ENCODE data around the gene SELENOV.

Gene SELENOV

DNA sequence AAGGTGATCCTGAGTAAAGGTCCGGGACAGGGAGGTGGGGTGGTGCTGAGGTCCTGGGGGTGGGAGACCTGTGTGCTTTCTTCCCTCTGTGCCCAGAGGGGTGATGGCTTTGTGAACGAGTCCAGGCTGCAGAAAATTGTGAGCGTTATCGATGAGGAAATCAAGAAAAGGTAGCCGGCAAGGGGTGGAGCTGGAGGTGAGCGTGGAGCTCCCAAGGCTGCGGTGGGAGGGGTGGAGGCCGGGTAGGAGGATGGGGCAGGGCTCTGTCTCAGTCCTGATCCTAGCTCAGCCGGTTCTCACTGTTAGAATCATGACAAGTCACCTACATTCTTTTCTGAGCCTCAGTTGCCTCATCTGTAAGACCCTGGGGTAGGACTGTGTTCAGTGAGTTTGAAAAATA, 4.0 kb downstream of the SELENOV start:
- DNase-seq (ENCODE audit: low read depth in 1 of 2, low spot score in 1 of 2) = no peak

- DNase-seq (ENCODE audit: low read depth in 1 of 2, low spot score in 1 of 2) = no peak
Measured at GRCh38 chr19:39520541-39521484, 5.9 kb downstream of the SELENOV start.

DNA sequence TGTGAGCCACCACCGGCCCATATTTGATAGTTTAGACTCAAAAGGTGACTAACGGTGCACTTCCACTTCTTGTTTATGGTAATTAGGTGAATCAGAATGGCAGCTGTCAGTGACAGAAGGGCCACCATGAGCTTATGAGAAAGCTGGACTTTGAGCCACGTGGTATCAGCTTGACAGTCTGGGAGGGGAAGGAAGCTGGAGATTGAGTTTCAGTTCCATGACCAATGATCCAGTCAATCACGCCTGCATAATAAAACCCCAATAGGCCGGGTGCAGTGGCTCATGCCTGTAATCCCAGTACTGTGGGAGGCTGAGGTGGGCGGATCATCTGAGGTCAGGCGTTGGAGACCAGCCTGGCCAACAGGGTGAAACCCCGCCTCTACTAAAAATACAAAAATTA, 9.6 kb downstream of the SELENOV start:
- no peak for DNase-seq (ENCODE audit: low read depth in 1 of 2, low spot score in 1 of 2)

DNA sequence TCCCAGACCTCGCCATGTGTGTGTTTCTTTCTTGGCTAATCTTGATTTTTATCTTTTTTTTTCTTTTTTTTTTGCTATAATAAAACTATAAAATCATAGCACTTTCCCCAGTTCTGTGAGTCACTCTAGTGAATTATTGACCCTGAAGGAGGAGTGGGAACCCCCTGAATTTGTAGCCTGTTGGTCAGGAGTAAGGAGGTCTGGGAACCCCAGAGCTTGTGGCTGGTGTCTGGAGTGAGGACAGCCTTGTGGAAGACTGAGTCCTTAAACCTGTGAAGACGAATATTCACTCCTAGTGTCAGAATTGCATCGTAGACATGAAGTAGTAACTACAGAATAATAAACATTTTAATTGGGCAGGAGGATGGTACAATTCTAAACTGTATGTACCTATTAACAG, 10.3 kb downstream of the SELENOV start:
- DNase-seq (ENCODE audit: low read depth in 1 of 2, low spot score in 1 of 2) = no peak

DNA sequence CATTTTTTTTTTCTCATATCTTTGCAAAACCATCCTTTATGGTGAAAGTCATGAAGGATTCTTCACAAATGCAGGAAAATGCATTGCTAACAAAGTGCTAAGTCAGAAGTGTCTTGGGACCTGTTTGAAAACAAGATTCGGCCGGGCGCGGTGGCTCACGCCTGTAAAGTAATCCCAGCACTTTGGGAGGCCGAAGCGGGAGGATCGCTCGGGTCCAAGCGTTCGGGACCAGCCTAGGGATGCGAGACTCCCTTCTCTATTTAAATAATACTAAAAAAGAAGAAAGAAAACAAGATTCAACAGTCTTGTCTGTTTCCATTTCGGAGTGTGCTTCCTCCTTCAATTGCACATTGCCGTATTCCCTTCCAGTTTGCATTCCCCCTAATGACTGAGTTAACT, 16.9 kb downstream of the SELENOV start:
- DNase-seq (ENCODE audit: low read depth in 1 of 2, low spot score in 1 of 2) = no peak

DNA sequence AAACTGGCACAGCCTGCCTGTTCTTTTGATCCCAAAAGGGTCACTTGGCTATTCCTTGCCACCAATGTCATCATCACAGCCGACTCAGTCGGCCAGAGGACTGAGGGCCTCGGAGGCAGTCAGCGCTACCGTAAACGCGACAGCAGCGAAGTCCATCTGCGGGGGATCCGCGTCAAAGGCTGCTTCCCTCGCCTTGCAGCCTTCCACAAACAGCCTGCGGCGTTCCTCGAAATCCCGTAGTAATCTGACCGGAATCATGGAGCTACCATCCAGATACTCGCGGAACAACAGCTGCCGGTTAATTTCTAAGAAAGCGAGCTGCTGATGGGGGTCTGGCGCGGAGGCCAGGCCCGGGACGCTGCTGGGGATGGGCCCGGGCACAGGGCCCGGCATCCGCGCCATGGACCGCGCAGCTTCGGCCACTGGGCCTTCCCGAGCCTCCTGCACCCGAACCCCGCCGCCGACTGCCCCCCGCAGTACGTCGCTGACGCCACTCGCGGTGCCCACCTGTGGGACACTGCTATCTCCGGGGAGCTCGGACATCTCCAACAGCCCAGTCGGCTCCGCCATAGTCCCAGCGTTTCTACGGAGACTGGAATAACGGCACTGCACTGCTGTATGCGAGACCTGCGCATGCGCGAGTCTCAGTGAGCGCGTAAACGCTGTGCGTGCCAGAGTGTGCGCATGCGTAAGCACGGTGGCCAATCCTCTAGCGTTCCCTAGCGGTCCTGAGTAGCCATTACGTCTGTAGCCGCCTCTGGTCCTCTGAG, 17.5 kb downstream of the SELENOV start, which contains the start of gene EID2B:
TSS of gene EID2B (minus strand) at position 620 of the 770 bp plus-strand sequence. CDS start at position 570, 50 bp downstream.
- DNase-seq (ENCODE audit: low read depth in 1 of 2, low spot score in 1 of 2) = peak; percentile 87 to 89

DNA sequence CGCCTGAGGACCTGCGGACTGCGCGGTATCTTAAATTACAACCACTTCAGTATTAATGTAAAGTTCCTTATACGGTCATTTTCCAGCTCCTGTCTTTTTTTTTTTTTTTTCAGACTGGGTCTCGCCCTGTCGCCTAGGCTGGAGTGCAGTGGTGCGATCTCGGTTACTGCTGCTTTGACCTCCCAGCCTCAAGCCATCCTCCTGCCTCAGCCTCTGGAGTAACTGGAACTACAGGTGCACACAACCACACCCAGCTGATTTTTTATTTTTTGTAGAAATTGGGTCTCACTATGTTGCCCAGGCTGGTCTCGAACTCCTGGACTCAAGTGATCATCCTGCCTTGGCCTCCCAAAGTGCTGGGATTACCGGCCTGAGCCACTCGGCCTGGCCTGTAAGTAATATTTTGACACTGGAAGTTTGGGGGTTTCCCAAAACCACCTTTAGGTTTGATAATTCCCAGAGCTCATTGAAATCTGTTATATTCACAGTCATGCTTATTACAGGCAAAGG, 18.1 kb downstream of the SELENOV start:
- DNase-seq (ENCODE audit: low read depth in 1 of 2, low spot score in 1 of 2) = no peak

- DNase-seq (ENCODE audit: low read depth in 1 of 2, low spot score in 1 of 2) = no peak
Measured at GRCh38 chr19:39533791-39534190, 18.9 kb downstream of the SELENOV start.

DNA sequence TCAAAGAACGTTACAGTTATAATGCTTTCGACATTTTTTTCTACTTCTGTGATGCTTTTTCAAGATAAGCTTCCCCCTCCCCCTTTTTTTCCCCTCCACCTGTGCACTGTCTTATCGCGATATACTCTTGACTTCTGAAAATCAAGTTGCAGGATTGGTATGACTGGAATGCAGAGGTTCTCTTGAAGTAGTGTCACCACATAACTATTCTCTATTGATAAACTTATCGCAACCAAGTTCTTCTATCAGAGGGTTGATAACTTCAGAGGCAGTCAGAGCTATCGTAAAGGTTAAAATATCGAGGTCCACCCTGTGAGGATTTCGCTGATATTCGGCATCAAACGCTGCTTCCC, 24.2 kb downstream of the SELENOV start:
- no peak for DNase-seq (ENCODE audit: low read depth in 1 of 2, low spot score in 1 of 2)

DNA sequence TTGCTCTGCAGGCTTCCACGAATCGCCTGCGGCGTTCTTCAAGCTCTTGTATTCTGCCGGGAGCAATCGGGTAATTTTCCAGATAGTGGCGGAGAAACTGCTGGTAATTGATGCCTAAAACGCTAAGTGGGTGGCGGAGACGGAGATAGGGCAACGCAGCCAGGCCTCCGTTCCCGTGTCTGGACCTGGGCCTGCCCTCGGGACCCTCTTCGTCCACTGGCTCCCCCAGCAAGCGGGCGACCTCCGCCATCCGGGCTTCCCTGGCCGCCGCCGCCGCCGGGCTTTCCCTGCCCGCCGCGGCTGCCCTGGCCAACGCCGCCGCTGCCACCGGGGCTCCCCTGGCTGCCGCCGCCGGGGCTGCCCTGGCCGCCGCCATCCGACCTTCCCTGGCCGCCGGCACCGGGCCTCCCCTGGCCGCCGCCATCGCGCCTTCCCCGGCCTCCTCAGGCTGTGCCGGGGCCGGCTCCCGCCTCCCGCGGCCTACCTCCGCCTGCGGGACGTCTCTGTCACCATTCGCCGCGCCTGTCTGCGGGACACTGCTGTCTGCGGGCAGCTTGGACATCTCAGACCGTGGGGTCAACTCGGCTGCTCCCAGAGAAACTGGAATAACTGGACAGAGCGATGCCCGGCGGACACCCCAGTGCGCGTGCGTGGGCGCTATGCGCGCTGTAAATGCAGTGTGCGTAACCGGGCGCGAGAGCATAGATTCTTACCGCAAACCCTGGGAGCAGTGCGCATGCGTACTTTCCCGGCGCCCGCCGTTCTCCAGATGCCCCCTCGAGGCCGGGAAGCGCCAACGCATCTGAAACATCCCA, 24.8 kb downstream of the SELENOV start, which contains the start of gene EID2:
TSS of gene EID2 (minus strand) at position 644 of the 815 bp plus-strand sequence. CDS start at position 562, 82 bp downstream.
- DNase-seq (ENCODE audit: low read depth in 1 of 2, low spot score in 1 of 2) = peak; percentile 84 to 88

DNA sequence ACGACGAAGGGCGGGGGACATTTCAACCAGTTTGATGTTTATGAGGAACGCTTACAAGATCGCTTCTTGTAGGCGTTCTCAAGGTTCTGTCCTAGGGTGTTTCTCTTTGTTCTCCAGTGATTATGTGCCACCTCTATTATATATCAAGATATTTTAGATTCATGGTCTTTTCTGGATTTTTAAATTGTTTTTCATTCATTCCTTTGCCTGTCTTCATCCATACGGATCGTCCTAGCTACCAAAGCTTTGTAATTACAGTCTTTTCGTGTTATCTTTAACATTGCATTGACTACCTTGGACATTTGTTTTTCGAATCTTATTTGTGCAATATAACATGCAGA, 25.4 kb downstream of the SELENOV start:
- no peak for DNase-seq (ENCODE audit: low read depth in 1 of 2, low spot score in 1 of 2)

- DNase-seq (ENCODE audit: low read depth in 1 of 2, low spot score in 1 of 2) = no peak
Measured at GRCh38 chr19:39542206-39542605, 27.3 kb downstream of the SELENOV start.

DNA sequence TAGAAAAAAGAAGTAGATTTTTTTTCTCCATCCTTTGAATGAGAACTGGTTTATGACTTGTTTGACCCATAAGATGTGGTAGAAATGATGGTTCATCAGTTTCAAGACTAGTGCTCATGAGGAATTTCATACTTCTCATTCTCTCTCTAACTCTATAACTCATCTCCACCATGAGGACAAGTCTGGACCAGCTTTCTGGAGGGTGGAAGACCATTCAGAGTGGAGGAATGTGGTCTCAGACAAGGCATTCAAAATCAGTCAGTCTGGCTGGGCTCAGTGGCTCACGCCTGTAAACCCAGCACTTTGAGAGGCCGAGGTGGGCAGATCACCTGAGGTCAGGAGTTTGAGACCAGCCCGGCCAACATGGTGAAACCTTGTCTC, 28.5 kb downstream of the SELENOV start:
- DNase-seq (ENCODE audit: low read depth in 1 of 2, low spot score in 1 of 2) = no peak

DNA sequence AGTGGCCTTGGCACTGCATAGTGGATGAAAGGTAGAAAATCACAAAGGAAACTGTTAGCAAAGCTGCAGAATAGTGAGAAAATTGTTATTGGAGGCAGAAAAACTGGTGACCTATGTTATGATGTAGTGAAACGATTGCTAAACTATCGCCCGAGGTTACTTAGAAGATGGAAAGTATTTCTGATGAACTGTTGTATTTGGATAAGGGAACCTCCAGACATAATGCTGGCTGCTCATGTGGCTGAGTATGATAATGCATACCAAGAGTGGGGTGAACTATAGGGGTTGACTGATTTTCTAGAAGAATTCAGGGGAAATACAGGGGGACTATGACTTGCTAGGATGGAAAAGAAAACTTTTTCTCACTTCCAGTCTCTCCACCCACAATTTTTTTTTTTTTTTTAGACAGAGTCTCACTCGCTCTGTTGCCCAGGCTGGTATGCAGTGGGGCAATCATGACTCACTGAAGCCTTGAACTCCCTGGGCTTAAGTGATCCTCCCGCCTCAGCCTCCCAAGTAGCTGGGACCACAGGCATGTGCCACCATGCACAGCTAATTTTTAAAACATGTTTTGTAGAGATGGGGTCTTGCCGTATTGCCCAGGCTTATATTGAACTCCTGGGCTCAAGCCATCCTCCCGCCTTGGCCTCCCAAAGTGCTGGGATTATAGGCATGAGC, 29.4 kb downstream of the SELENOV start:
- no peak for DNase-seq (ENCODE audit: low read depth in 1 of 2, low spot score in 1 of 2)

GRCh38 chr19:39544911-39545310, 30.0 kb downstream of the SELENOV start:
- no peak for DNase-seq (ENCODE audit: low read depth in 1 of 2, low spot score in 1 of 2)

GRCh38 chr19:39546599-39546998, 31.7 kb downstream of the SELENOV start:
- no peak for DNase-seq (ENCODE audit: low read depth in 1 of 2, low spot score in 1 of 2)

GRCh38 chr19:39550197-39550596, 35.3 kb downstream of the SELENOV start:
- DNase-seq (ENCODE audit: low read depth in 1 of 2, low spot score in 1 of 2) = no peak

- no peak for DNase-seq (ENCODE audit: low read depth in 1 of 2, low spot score in 1 of 2)
Measured at GRCh38 chr19:39553082-39553652, 38.2 kb downstream of the SELENOV start.

GRCh38 chr19:39554701-39555311, 39.9 kb downstream of the SELENOV start:
- DNase-seq (ENCODE audit: low read depth in 1 of 2, low spot score in 1 of 2) = no peak

DNA sequence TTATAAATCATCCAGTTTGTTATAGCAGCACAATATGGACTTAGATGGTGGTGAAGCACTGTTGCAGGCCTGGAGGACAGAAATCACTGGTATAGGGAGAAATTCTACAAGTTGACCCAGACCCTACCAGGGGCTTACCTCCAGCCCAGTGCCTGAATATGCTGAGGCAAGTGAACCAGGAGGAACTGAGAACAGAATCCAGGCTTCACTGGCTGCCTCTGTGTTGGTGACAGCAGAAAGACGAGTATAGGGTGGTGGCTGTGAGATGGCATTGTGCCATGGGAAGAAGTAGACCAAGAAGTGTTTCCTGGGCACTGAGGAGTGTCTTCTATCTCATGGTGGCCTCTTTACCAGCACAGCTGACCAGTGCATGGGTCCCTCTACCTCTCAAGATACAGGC, 40.9 kb downstream of the SELENOV start:
- DNase-seq (ENCODE audit: low read depth in 1 of 2, low spot score in 1 of 2) = no peak

All from stimulated activated CD4-positive, alpha-beta T cell treated with anti-CD3 and anti-CD28 coated beads, Interleukin-15, amount 100 ng/mL, for 1 hour (primary cell).